B cell (primary cell): Measurements from ENCODE around the gene GTF3C6. TPM values are rescaled to one million over a fixed set of nuclear protein-coding genes. Genes with fewer than 3 reads are reported as not detected.

ENCODE experiments used
- ATAC-seq: fragments of 200-7000 bp; cut with Tn5 transposase; one replicate; pipeline ENCODE4 v1.10.0; 2021; ENCODE audit warnings: low read depth, mild to moderate bottlenecking, moderate number of reproducible peaks, moderate library complexity
- CTCF ChIA-PET: fragments of 350-600 bp; sonication (Branson Sonifier 250); formaldehyde crosslinking; loops from one replicate; lab custom pipeline; 2021; ENCODE audit warnings: antibody characterized with exemption, inconsistent platforms; lab: Charles Lee
- POLR2A ChIA-PET: fragments of 350-600 bp; sonication (Branson Sonifier 250); formaldehyde crosslinking; loops from one replicate; lab custom pipeline; 2021; ENCODE audit warnings: antibody characterized with exemption; lab: Charles Lee
- DNase-seq: peaks from one replicate; pipeline ENCODE4 v3.0.0; 2013
- H2AFZ ChIP-seq: 2 replicates; pipeline ENCODE4 v1.6.1; 2012; ENCODE audit warnings: mild to moderate bottlenecking, low read depth, low read length; ENCODE audit not compliant: insufficient read depth, poor library complexity, severe bottlenecking
- H3K27ac ChIP-seq, 2 donors: 1 replicate in 1 of 2; 2 replicates in 1 of 2; pipeline ENCODE4 v1.5.1; 2012 to 2013; ENCODE audit warnings: low read length in 2 of 2, mild to moderate bottlenecking in 2 of 2, moderate library complexity in 1 of 2
- H3K27me3 ChIP-seq, 4 experiments: fragments of 200-600 bp in 1 of 4; sonication (generic) in 1 of 4; replicated peaks in 1 of 4; 1 replicate in 2 of 4; 2 replicates in 2 of 4; pipeline versions ENCODE4 v1.6.1 to v1.7.0; 2013 to 2016; ENCODE audit warnings: low read length in 3 of 4, mild to moderate bottlenecking in 2 of 4, mixed read lengths in 1 of 4, moderate library complexity in 1 of 4; ENCODE audit not compliant: insufficient read depth in 4 of 4, control insufficient read depth in 3 of 4; ENCODE audit errors: control extremely low read depth in 1 of 4
- H3K36me3 ChIP-seq, 2 experiments: replicated peaks in 1 of 2; 1 replicate in 1 of 2; 2 replicates in 1 of 2; pipeline versions ENCODE4 v1.6.1 to v1.7.1; 2013; ENCODE audit warnings: low read length in 1 of 2; ENCODE audit not compliant: insufficient read depth in 2 of 2, control insufficient read depth in 1 of 2; ENCODE audit errors: control extremely low read depth in 1 of 2, extremely low read depth in 1 of 2
- H3K4me1 ChIP-seq, 2 donors: fragments of 200-600 bp in 1 of 2; sonication (generic) in 1 of 2; 1 replicate in 1 of 2; 2 replicates in 1 of 2; pipeline versions ENCODE4 v1.5.1 to v1.6.1; 2013 to 2017; ENCODE audit warnings: low read length in 2 of 2; ENCODE audit not compliant: control insufficient read depth in 2 of 2, insufficient read depth in 2 of 2
- H3K4me2 ChIP-seq: replicated peaks from 2 replicates; pipeline ENCODE3; 2012; ENCODE audit warnings: mild to moderate bottlenecking, low read depth, low read length; ENCODE audit not compliant: poor library complexity, severe bottlenecking
- H3K4me3 ChIP-seq, 5 experiments: fragments of 200-600 bp in 1 of 5; sonication (generic) in 1 of 5; 1 replicate in 3 of 5; 2 replicates in 2 of 5; pipeline versions ENCODE4 v1.5.1 to v1.7.0; 2011 to 2016; ENCODE audit warnings: low read length in 4 of 5, mild to moderate bottlenecking in 4 of 5, low read depth in 2 of 5, control low read depth in 1 of 5, moderate library complexity in 1 of 5; ENCODE audit not compliant: insufficient read depth in 1 of 5; ENCODE audit errors: control extremely low read depth in 1 of 5, extremely low read depth in 1 of 5
- H3K79me2 ChIP-seq: fragments of 200-600 bp; sonication (generic); one replicate; pipeline ENCODE4 v1.6.0; 2016; ENCODE audit warnings: low read length; ENCODE audit not compliant: control insufficient read depth, insufficient read depth
- H3K9ac ChIP-seq: fragments of 200-600 bp; sonication (generic); 2 replicates; pipeline ENCODE4 v1.6.1; 2017; ENCODE audit warnings: mild to moderate bottlenecking, low read length, moderate library complexity
- H3K9me3 ChIP-seq, 3 donors: one replicate each; pipeline versions ENCODE4 v1.6.1 to v1.7.1; 2013; ENCODE audit warnings: low read length in 2 of 3; ENCODE audit not compliant: control insufficient read depth in 2 of 3, insufficient read depth in 1 of 3; ENCODE audit errors: control extremely low read depth in 1 of 3
- H4K20me1 ChIP-seq: 2 replicates; pipeline ENCODE4 v1.6.0; 2012; ENCODE audit warnings: mild to moderate bottlenecking, low read length; ENCODE audit not compliant: insufficient read depth, control insufficient read depth, poor library complexity, severe bottlenecking
- H3K27ac Mint-ChIP-seq: one replicate; pipeline ENCODE4 v1.8.0; 2021; ENCODE audit warnings: mixed read lengths
- H3K27me3 Mint-ChIP-seq: one replicate; pipeline ENCODE4 v1.8.0; 2021; ENCODE audit warnings: mixed read lengths
- H3K4me1 Mint-ChIP-seq: one replicate; pipeline ENCODE4 v1.8.0; 2021; ENCODE audit warnings: mixed read lengths
- H3K4me3 Mint-ChIP-seq: one replicate; pipeline ENCODE4 v1.8.0; 2021; ENCODE audit warnings: mixed read lengths
- H3K9me3 Mint-ChIP-seq: one replicate; pipeline ENCODE4 v1.8.0; 2022; ENCODE audit warnings: mixed read lengths; ENCODE audit not compliant: insufficient read depth
- EZH2 ChIP-seq: IDR thresholded peaks from 2 replicates; pipeline ENCODE4 v1.6.1; 2012; ENCODE audit warnings: borderline replicate concordance, low read depth, mild to moderate bottlenecking, moderate library complexity, low read length; ENCODE audit not compliant: insufficient read depth, poor library complexity, severe bottlenecking
- WGBS: methylation state at CpG from one replicate; pipeline ENCODE4 v1.1.5; 2013; ENCODE audit warnings: missing lambda C conversion rate; ENCODE audit not compliant: insufficient coverage; 5-methylcytosine and 5-hydroxymethylcytosine counted together
- intact Hi-C: fragments of 100-400 bp; cut with micrococcal nuclease; formaldehyde crosslinking; loops from one replicate; pipeline ENCODE4 v1.10.0; 2022
- polyA plus RNA-seq: library from polyadenylated mRNA; depleted of rRNA; stranded (reverse); fragments of >200 nt; gene quantifications from 2 replicates; pipeline ENCODE4 v1.2.3, GENCODE V29; 2012
- total RNA-seq, 2 donors: library from RNA; stranded (reverse); fragments of 120-200 nt in 1 of 2; gene quantifications; 1 replicate in 1 of 2; 2 replicates in 1 of 2; pipeline versions ENCODE4 v1.2.3 to v1.2.4, GENCODE V29; 2013 to 2022
- TF ChIP-seq, protein P1 (sequence below): fragments of 200-600 bp; IDR thresholded peaks from one replicate; pipeline ENCODE4 v1.8.0; 2022; ENCODE audit warnings: antibody characterized with exemption, mild to moderate bottlenecking

Gene GTF3C6
- total and polyA plus RNA-seq, 2 donors (not counting 1 experiment from before 2014, with no cell fraction given) = 5.1 to 36.4 TPM

GRCh38 chr6:110951008-110951407 lies 7.5 kb upstream of the GTF3C6 start:
- no CpG with 5 or more reads among the region's 1 CpG for WGBS
- no peak for ATAC-seq

DNA sequence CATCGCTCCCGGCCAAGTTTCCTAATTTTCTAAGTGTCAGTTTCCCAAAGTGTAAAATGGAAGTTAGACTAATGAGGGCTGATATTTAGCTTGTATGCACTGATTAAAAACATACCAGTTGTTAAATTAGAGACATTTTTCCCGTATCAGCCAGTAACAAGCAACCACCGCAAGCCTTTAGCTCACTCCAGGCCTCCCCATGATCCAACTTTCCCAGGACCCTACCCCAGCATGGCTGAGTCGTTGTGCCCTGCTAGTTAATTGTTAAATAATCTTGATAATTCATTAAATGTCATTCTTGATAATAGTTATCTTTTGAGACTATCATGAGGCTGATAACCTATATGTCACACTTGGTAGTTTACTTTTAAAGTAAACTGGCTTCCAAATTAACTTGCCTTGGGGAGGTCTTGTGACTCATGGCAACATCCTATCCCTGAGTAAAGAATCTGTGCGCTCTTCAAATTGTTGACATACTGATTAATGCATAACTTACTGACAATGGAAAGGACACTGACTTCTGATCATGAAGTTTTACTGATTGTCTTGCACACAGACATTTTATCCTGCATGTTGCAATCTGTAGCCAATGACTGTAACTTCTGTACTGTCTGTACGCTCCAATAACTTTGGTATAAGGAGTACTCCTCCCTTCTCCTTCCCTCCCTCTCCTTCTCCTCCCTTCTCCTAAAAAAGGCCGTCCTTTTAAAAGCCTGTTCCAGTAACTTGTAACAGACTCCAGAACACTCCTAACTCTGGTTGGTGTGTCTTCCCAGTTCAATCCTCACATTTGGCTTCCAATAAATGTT lies 6.3 kb upstream of the GTF3C6 start:
- Histone ChIP-seq H3K79me2 (no peaks in the 10 kb centered on the region), H3K4me3 (no peak overlapping the region), H3K36me3 (no peaks in the 10 kb centered on the region), H2AFZ (no peak overlapping the region), H3K9me3 (no peaks in the 10 kb centered on the region), H4K20me1 (no peaks in the 10 kb centered on the region), H3K4me2 (no peak overlapping the region), H3K27me3 (no peaks in the 10 kb centered on the region), H3K4me1 (no peaks in the 10 kb centered on the region), H3K27ac (no peak overlapping the region), H3K9ac (no peak overlapping the region)
- ChIA-PET POLR2A (no interaction called here), CTCF (interaction anchor here (0.7 to 10.6 kb wide), 2 partner anchors 271 to 307 kb away, joined by 3 to 190 read pairs; no protein-coding TSS in a partner anchor)
- no peaks in the 10 kb centered on the region for H3K9me3 Mint-ChIP-seq
- TF ChIP-seq, protein P1, sequence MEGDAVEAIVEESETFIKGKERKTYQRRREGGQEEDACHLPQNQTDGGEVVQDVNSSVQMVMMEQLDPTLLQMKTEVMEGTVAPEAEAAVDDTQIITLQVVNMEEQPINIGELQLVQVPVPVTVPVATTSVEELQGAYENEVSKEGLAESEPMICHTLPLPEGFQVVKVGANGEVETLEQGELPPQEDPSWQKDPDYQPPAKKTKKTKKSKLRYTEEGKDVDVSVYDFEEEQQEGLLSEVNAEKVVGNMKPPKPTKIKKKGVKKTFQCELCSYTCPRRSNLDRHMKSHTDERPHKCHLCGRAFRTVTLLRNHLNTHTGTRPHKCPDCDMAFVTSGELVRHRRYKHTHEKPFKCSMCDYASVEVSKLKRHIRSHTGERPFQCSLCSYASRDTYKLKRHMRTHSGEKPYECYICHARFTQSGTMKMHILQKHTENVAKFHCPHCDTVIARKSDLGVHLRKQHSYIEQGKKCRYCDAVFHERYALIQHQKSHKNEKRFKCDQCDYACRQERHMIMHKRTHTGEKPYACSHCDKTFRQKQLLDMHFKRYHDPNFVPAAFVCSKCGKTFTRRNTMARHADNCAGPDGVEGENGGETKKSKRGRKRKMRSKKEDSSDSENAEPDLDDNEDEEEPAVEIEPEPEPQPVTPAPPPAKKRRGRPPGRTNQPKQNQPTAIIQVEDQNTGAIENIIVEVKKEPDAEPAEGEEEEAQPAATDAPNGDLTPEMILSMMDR = no peak
- TF ChIP-seq EZH2 = no peak
- no peak overlapping the region for H3K4me3 Mint-ChIP-seq
- intact Hi-C loops = no loop called here
- H3K27me3 Mint-ChIP-seq = peaks cover 4% of the 10 kb centered on the region
- DNase-seq = no peak
- WGBS = 95% methylated on average over 3 of the region's 8 CpGs
- no peak overlapping the region for H3K27ac Mint-ChIP-seq
- H3K4me1 Mint-ChIP-seq = peaks cover 2% of the 10 kb centered on the region
- ATAC-seq = no peak

More at GRCh38 chr6:110951008-110951407, 7.5 kb upstream of the GTF3C6 start:
- intact Hi-C loops = no loop called here
- H3K27ac ChIP-seq = no peak overlapping the region
- no peaks in the 10 kb centered on the region for H3K79me2 ChIP-seq
- H3K4me1 ChIP-seq = no peaks in the 10 kb centered on the region
- H3K36me3 ChIP-seq = no peaks in the 10 kb centered on the region
- no peaks in the 10 kb centered on the region for H3K27me3 ChIP-seq
- no peak for TF ChIP-seq EZH2
- TF ChIP-seq, protein P1 = no peak
- H3K4me3 ChIP-seq = no peak overlapping the region
- H3K9me3 ChIP-seq = no peaks in the 10 kb centered on the region
- ChIA-PET CTCF (interaction anchor here (0.9 to 10.6 kb wide), 11 partner anchors 10 to 426 kb away, joined by 3 to 190 read pairs (median 4); no protein-coding TSS in a partner anchor), POLR2A (no interaction called here)
- H3K4me1 Mint-ChIP-seq = no peaks in the 10 kb centered on the region
- no peak overlapping the region for H2AFZ ChIP-seq
- no peak overlapping the region for H3K27ac Mint-ChIP-seq
- H3K4me3 Mint-ChIP-seq = no peak overlapping the region
- no peaks in the 10 kb centered on the region for H4K20me1 ChIP-seq
- no peak overlapping the region for H3K9ac ChIP-seq
- no peaks in the 10 kb centered on the region for H3K9me3 Mint-ChIP-seq
- H3K27me3 Mint-ChIP-seq = peaks cover 4% of the 10 kb centered on the region
- no peak for DNase-seq
- no peak overlapping the region for H3K4me2 ChIP-seq
